T-helper 1 cell treated with Interleukin-12 subunit alpha and Interleukin-12 subunit beta and Interleukin-4 antibody, amounts not matched to agents 30 ng/mL and 1 ng/mL, for 36 hours (primary cell): ENCODE results near the gene SLC6A6. TPM values are rescaled to one million over a fixed set of nuclear protein-coding genes. Genes with fewer than 3 reads are reported as not detected.

ENCODE experiments used
- intact Hi-C: fragments of 100-400 bp; cut with micrococcal nuclease; formaldehyde crosslinking; loops from one replicate; pipeline ENCODE4 v1.15.1; 2024
- total RNA-seq: library from RNA; stranded (reverse); gene quantifications from 2 replicates; pipeline ENCODE4 v1.2.3, GENCODE V29; 2022

SLC6A6 gene
- total RNA-seq, 1 donor from 2014 or later, result 43.3 TPM

DNA sequence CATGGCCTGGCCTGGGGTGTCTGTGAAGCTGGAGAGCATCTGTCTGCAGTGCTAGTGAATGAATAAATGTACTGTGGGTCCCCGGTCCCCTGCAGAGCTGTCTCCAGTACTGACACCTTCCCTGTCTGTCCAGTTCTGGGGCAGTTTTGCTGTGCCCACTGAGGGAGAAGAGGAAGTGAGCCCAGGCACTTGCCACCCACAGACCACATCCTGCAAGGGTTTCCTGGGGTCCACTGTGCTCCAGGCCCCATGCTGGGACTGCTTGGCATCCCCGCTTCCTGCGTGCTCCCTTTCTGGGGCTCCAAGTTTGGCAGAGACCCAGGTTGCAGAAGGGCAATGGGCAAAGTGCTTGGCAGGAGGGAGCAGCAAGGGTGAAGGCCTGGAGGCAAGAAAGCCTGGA, 4.9 kb upstream of the SLC6A6 start:
- intact Hi-C loops, result no loop called here

DNA sequence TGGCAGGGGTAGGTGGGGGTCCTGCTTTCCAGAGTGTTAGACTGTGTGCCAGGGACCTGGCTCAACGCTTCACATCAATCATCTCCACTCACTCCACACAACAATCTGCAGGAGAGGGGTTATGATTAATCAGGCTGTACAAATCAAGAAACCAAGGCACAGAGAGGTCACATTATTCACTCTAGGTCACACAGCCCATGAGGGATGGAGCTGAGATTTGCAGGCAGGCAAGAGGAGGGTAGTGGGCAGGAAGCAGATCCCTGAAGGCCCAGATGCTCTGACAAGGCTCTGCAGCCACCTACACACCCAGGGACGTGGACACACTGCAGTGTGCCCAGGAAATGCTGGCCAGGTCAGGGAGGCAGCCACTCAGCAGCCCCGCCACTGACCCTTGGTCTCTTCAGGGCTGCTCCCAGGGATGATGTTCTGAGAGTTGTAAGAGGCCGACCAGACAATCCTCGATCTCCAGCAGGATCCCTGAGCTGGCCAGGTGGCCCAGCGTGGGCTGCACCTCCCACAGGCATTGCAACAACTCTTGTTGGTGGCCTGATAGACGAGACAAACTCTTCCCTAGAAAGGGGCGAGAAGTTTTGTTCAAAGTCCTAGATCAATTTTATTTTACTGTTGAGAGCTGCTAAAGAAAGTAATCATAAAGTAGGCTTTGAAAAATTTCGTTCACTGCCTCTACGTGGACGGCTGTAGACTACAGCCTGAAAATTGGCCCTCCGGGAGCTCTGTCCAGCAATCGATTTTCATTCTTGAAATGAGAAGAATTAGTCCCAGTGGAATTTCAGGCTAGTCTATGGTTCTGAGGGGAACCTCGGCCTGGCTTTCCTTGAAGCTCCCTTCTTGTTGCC, 4.2 kb upstream of the SLC6A6 start:
- intact Hi-C loops, result no loop called here

DNA sequence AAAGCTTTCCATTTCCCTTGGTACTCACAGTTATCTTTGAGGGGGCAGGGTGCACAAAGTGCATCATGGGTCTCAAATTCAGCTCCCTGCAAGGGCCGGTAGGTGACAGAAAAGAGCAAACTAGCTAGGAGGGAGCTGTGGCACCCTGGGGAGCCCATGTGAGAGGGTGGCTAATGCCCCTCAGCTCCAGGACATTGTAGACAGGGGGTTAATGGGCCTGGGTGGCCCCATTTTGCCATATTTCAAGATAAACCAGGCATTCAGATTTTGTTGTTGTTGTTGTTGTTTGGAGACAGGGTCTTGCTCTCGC, 3.7 kb upstream of the SLC6A6 start:
- intact Hi-C loops, result no loop called here

DNA sequence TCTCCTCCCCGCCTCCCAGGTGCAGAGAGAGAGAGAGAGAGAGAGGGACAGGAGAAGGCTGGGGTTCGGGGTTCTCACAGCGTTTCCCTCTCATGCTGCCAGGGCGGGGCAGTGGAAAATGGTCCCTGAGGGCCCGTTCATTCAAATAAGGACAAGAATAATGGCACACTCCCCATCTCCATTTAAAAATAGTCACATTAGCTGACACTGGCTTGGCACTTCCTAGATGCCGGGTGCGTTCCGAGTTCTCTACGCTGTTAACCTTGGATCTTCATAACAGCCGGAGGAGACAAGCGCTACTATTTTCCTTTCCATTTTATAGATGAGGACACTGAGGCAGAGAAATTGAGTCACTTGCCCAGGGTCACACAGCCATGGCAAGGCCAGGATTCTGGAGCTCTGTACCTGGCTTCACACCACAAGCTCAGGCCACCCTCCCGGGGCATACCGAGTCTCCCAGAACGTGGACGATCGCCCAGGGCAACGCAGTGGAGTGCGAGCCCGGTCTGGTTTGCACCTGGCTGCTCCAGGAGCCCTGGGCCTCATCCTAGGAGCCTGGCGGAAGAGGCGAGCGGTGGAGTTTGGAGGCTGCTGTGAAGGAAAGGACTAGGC, 608 bp upstream of the SLC6A6 start:
- intact Hi-C loops, result loop anchor here (1.0 to 10.0 kb wide), 13 partner anchors 24 to 917 kb away; partner anchors contain the start of genes CCDC174, CHCHD4, HDAC11 and LSM3

DNA sequence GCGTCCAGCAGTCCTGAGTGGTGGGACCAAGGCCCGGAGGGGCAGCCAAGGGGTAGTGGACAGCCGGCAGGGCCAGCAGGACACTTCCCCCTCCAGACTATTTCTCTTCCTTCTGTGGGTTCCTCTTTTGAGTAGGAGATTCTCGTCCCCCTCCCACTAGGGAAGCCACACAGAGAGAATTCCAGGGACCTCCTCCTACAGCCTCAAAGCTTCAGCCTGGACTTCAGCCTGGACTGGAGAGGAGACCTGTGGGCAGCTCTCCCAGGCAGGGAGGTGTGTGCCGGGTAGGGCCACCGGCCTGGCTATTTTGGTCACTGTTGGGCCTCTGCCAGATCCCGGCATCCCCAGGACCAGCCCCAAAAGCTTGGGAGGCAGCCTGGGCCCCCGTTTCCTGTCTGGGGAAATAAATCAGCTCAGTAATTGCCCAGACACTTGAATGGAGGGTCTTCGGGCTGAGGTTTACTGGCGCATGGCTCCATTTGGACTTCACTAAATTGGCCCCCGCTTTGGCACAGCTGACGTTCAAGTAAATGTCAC, 1.3 kb downstream of the SLC6A6 start:
- intact Hi-C loops, result loop anchor here (10.0 kb wide), 2 partner anchors 749 to 919 kb away; partner anchors contain the start of gene HDAC11

DNA sequence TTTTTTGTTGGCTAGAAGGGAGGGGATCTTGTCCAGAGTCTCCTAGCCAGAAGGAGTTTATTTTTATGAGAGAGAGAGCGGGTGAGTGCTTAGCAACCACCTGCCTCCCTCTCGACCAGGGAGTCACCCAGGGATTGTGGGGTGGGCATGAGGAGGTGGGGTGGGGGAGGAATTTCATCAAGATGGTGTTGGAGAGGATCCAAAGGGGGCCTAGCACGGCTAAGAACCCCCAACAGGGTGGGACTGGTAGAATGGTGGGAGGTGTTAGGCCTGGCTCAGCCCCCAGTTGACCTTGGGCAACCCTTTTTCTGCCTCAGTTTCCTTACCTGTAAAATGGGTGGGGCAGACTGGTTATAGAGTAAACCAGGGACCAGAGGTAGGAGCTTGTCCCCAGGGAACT, 1.8 kb downstream of the SLC6A6 start:
- intact Hi-C loops, result loop anchor here (10.0 kb wide), 2 partner anchors 749 to 919 kb away; partner anchors contain the start of gene HDAC11

DNA sequence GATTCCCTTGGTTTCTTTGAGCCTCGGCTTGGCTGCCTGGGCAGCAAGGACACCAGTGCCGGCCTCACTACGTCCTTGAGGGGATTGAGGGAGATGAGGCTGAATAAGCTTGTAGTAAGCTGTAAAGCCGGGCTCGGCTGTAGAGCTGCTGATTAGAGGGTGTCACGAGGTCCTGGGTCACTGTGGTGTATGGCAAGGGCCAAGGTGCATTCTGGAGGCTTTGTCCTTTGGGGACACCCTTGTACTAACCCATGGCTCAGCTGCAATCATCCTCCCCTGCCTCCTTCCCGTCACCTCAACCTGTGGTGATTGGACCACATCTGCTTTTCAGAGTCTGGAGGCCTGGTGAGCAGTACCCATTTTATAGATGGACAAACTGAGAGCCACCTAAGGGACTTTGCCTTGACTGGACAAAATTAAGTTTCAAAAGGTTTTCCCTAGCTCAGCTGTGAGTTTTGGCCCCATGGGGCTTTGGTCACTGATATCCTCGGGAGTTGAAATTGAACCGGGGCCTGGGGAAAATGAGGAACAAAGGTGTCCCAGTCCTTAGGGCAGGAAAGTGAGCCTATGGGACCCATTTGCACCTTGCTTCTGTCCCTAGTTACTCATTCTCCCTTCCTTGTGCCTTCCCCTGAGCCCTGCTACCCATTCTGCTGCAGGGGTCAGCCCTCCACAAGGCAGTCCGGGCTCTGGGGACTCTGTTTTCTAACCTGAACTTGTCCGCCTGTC, 2.4 kb downstream of the SLC6A6 start:
- intact Hi-C loops, result loop anchor here (10.0 kb wide), 2 partner anchors 750 to 920 kb away; partner anchors contain the start of gene HDAC11

DNA sequence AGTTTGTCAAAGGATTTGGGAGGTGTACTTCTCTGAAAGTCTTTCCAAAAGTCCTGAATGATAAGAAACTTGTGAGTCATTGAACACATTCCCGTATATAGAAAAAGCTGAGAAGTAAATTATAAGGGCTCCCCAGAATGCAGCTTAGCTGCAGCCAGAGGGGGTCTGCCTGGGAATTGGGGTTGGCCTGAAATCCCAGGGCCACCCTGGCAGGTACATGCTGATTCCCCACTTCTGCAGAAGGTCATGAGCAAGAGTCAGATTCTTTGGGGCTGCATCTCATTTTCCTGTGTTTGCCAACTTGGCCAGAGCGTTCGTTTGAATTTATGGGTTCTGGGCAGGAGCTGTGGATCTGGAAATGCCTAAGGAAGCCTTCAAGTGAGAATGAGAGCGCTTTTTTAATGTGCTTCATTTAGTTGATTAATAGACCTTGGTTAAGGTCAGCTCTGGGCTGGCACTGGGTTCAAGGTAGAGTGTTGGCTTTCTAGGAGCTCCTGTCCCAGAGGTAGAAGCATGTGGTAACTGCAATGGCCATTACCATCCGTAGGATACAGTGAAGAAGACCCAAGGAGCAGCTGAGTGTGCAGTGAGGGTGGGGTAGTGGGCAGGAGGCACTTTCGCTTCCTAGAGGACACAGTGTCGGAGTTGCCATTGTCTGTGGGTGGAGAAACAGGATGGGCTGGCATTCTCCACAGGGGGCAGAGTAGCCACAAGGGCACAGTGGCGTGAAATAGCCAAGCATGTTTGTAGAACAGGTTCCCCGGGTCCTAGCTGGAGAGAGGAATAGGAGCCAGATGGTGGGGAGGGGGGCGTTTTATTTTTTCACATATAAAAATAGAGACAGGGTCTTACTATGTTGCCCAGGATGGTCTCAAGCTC, 3.2 kb downstream of the SLC6A6 start:
- intact Hi-C loops, result loop anchor here (10.0 kb wide), 2 partner anchors 751 to 921 kb away; partner anchors contain the start of gene HDAC11

DNA sequence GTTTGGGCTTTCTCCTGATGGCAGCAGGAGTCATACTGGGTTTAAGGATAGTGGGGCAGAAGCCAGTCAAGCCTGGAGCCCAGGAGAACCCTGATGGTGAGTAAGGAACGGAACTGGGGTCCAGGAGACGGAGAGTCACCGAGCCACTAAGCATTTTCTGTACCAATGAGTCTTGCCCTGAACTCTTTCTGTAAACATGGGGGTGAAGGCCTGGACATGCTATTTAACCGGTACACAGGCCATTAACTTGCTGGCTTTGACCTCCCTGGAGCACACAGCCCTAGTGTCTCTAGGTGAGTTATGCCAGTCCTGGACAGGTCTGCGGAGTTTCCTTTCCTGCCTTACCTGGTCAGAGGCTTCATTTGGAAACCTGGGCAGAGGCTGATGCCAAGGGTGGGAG, 3.9 kb downstream of the SLC6A6 start:
- intact Hi-C loops, result loop anchor here (10.0 kb wide), 2 partner anchors 752 to 922 kb away; partner anchors contain the start of gene HDAC11

DNA sequence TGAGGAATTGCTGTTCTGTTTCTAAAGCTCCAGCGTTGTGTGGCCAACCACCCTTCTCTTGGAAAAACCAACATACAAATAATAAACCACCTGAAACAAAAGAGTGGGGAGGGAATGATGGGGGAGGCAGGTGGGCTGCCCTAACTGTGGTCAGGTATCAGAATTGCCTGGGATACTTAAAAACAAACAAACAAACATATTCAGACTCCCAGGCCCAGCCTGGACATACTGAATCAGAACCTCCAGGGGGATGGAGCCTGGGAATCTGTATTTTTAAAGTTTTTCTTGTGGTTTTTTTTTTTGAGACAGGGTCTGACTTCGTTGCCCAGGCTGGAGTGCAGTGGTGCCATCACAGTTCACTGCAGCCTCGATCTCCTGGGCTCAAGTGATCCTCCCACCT, 4.4 kb downstream of the SLC6A6 start:
- intact Hi-C loops, result loop anchor here (10.0 kb wide), 2 partner anchors 752 to 922 kb away; partner anchors contain the start of gene HDAC11

DNA sequence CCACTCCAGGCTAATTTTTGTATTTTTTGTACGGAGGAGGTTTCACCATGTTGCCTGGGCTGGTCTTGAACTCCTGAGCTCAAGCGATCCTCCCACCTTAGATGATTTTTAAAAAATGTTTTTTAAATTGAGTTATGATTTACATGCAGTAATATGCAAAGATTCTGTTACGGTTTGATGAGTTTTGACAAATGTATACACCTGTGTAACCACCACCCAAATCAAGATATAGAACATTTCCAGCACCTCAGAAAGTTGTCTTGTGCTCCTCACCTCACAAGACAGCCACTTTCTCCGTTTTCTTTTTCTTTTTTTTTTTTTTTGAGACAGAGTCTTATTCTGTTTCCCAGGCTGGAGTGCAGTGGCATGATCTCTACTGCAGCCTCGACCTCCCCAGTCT, 4.8 kb downstream of the SLC6A6 start:
- intact Hi-C loops, result loop anchor here (10.0 kb wide), 2 partner anchors 752 to 922 kb away; partner anchors contain the start of gene HDAC11

DNA sequence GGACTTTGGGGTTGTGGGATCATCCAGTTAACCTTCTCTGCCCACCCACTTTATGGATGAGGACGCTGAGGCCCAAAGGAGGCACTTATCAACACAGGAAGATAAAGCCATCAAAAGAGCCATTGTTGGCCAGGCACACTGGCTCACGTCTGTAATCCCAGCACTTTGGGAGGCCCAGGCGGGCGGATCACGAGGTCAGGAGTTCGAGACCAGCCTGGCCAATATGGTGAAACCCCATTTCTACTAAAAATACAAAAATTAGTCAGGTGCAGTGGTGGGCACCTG, 7.3 kb downstream of the SLC6A6 start:
- intact Hi-C loops, result loop anchor here (1.0 to 10.0 kb wide), 4 partner anchors 15 to 925 kb away; partner anchors contain the start of gene HDAC11

DNA sequence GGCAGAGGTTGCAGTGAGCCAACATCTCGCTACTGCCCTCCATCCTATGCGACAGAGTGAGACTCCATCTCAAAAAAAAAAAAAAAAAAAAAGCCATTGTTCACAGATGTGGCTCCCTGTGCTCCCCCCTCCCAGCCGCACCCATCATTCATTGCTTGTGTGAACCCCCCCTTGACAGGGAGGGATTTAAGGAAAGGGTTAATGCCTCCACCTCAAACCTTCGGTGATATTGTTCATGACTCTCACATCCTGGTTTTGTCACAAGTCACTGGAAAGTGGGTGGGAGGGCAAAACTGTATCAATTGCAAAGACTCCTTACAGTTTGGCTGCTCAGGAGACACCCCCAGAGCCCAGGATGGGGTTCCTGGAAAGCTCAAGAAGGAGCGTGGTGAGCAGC, 7.7 kb downstream of the SLC6A6 start:
- intact Hi-C loops, result loop anchor here (1.0 kb wide), 2 partner anchors 14 to 22 kb away; no protein-coding TSS in a partner anchor

DNA sequence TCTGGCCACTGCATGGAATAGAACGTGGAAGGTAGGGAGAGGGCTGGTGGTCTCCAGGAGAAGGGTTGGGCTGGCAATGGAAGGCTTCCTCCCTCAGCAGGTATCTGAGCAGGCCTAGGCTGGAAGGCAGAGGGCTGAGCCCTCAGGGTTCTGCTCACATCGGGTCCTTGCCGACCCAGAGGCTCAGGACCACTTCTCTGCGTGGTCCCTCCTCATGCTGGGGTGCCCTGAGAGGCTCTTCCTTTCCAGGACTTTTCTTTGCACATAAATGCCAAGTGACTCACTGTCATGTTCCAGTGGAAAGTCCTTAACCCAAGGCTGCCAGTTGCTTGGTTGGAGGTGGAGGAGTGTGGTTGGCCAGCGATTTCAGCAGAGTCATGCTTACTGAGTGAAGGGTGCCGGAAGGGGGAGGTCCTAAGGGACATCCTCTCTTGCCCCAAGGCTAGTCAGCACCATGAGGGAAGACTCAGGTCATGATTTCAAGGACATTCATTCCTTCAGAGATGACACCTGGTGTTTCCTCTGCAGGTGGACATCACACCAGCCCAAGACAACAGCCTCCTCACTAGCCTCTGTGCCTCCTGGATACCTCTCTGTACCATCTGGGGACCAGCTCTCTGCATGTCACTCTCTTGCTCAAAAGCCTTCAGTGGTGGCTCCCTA, 8.2 kb downstream of the SLC6A6 start:
- intact Hi-C loops, result loop anchor here (1.0 kb wide), 2 partner anchors 14 to 22 kb away; no protein-coding TSS in a partner anchor

DNA sequence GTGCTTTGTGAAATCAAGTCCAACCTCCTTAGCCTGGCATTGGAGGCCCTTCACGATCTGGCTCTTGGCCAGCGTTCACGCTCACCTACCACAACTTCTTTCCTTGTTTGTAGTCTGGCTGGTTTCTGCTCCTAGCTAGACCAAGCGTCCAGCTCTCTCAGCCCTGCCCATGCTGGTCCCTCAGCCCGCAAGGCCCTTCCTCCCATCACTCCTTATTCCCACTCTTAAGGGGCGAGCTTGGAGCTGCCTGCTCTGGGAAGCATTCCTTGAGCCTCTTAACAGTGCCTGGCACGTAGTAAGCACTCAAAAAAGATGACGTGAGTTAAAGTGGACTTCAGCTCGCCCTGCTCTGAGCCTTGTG, 8.7 kb downstream of the SLC6A6 start:
- intact Hi-C loops, result no loop called here

DNA sequence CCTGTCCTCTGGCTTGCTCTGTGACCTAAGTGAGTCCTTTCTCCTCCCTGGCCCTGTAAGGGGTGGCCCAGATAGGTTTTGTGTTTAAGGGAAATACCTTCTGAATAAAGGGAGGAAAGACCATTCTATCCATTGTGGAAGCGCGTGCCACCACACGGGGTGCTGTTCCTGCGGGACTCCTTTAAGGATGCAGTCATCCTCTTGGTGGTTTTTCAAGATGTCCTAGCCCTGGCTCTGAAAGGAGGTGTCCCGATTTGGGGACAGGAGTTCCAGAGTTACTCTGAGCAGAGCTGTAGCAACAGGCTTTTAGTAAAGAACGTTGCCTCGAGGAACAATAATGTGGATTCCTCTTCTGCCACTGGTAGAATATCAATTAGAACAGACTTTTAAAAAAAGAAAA, 9.6 kb downstream of the SLC6A6 start:
- intact Hi-C loops, result no loop called here

DNA sequence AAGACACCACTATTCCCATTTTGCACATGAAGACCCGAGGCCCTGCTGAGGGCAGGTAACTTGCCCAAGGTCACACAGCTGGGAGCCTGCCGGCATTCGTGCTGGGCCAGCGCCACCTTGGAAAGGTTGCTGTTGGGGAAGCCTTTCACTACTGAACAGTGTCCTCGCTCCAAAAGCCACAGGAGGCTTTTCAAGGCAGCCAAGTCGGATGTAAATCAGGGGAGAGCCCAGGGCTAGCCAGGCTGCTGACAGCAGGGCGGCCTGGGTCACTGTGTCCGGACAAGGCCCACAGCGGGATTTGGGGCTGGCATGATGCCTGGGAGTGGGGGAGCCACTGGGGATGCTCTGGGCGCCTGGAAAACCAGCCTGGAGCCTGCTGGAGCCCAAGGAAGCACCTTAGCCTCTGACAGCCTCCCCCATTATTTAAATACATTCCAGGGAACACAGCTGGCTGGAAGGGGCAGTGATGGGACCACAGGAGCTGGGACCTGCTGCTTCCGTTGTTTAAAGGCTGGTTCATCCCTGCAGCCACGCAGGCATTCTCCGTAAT, 10.5 kb downstream of the SLC6A6 start:
- intact Hi-C loops, result no loop called here

DNA sequence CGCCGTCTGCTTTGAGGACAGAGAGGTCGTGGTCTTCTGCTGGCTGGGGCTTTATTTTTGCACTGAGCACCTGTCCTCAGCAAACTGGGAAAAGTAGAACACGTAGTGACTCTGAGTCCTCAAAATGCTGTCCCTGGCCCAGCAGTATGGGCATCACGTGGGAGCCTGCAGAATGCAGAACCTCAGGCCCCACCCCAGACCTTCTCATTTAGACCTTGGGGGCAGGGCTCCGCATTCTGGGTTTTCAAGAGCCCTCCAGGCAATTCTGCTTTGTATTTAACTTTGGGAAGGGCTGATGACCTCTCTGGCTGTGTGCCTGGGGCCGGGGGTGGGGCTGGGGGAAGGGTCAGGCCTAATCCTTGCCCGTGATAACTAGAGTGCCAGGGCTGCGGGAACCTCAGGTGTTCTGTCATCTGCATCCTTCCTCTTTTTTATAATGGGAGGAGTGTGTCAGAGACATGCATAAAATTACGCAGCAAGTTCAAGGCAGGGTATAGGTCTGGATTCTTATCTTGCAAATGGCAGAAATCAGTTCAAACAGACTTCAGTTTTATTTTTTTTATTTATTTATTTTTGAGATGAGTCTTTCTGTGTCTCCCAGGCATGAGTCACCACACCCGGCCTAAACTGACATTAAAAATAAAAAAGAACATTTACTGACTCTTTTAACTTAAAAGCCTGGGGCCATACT, 11.1 kb downstream of the SLC6A6 start:
- intact Hi-C loops, result no loop called here

DNA sequence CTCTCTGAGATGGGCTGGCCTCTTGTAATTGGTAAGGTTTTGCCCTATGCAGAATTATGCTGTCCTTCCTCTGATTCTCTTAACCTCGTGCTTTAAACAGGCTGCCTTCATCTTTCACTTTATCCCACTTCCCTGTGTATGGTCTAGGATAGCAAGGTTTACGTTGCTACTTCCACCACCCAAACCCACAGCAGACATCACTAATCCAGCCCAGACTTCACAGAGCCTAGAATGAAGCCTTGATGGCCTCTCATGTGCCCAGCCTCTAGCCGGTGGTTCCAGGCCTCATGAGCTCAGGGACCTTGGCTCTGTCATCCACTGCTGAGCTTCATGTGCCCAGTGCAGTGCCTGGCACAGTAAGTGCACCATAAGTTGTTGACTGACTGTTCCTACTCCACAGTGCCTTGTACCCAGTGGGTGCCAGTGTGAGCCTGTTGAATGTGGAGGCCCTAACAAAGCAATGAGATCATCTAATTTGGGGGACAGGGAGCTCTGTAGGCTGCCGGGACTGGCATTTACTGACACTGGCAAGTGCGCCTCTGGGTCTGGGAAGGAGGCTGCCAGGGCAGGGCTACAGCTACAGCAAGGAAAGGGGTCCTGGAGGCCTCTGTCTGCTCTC, 12.5 kb downstream of the SLC6A6 start:
- intact Hi-C loops, result no loop called here
